IMR-90 (cell line): Measurements from ENCODE around the gene NLRP1. TPM values are rescaled to one million over a fixed set of nuclear protein-coding genes. Genes with fewer than 3 reads are reported as not detected.

ENCODE experiments used
- ATAC-seq: fragments of 200-7000 bp; cut with Tn5 transposase; 2 replicates; pipeline ENCODE4 v1.9.1; 2020; ENCODE audit warnings: low read depth, mild to moderate bottlenecking, moderate library complexity
- BruUV-seq: library from RNA; stranded (reverse); fragments of 400-500 nt; replicated peaks from 2 replicates; lab custom pipeline; 2021; lab: Mats Ljungman, UMichigan
- CTCF ChIA-PET: fragments of 300-600 bp; formaldehyde crosslinking; extraction: SDS; loops from one replicate; lab custom pipeline; 2021; ENCODE audit warnings: antibody characterized with exemption; lab: Yijun Ruan, JAX
- POLR2A ChIA-PET: fragments of 300-600 bp; sonication (Branson Sonifier 250); formaldehyde crosslinking; loops from one replicate; lab custom pipeline; 2022; ENCODE audit warnings: antibody characterized with exemption; ENCODE audit not compliant: unreplicated experiment; lab: Charles Lee
- DNase-seq: peaks from one replicate; pipeline ENCODE4 v3.0.0; 2013
- H2AFZ ChIP-seq: replicated peaks from 2 replicates; pipeline ENCODE3; 2013; ENCODE audit warnings: low read length, mild to moderate bottlenecking; ENCODE audit not compliant: poor library complexity
- H2AK5ac ChIP-seq: 2 replicates; pipeline ENCODE4 v1.6.1; 2013; ENCODE audit warnings: low read depth, low read length, inconsistent platforms
- H2AK9ac ChIP-seq: replicated peaks from 2 replicates; pipeline ENCODE3; 2013; ENCODE audit warnings: mild to moderate bottlenecking, low read depth, low read length, moderate library complexity; ENCODE audit not compliant: poor library complexity
- H2BK120ac ChIP-seq: 2 replicates; pipeline ENCODE4 v1.6.1; 2013; ENCODE audit warnings: low read depth, low read length, inconsistent platforms
- H2BK15ac ChIP-seq: 3 replicates; pipeline ENCODE4 v1.6.1; 2013; ENCODE audit warnings: low read depth, low read length, inconsistent platforms
- H2BK20ac ChIP-seq: 2 replicates; pipeline ENCODE4 v1.6.1; 2013; ENCODE audit warnings: low read depth, mild to moderate bottlenecking, inconsistent platforms, low read length, moderate library complexity
- H2BK5ac ChIP-seq: 2 replicates; pipeline ENCODE4 v1.6.1; 2013; ENCODE audit warnings: mild to moderate bottlenecking, low read depth, low read length, inconsistent platforms; ENCODE audit not compliant: poor library complexity, severe bottlenecking
- H3K14ac ChIP-seq: replicated peaks from 2 replicates; pipeline ENCODE4 v1.6.1; 2013; ENCODE audit warnings: low read depth, low read length, inconsistent platforms
- H3K18ac ChIP-seq: 2 replicates; pipeline ENCODE4 v1.6.1; 2013; ENCODE audit warnings: low read depth, low read length, control low read depth
- H3K23ac ChIP-seq: 2 replicates; pipeline ENCODE4 v1.6.1; 2013; ENCODE audit warnings: low read depth, low read length, inconsistent platforms
- H3K27ac ChIP-seq: 2 replicates; pipeline ENCODE4 v1.5.1; 2013; ENCODE audit warnings: mild to moderate bottlenecking, control low read depth, low read length; ENCODE audit not compliant: insufficient read depth
- H3K27me3 ChIP-seq: 2 replicates; pipeline ENCODE4 v1.6.1; 2013; ENCODE audit warnings: low read length; ENCODE audit not compliant: control insufficient read depth, insufficient read depth
- H3K36me3 ChIP-seq: 2 replicates; pipeline ENCODE4 v1.6.1; 2013; ENCODE audit warnings: low read length, mixed read lengths; ENCODE audit not compliant: control insufficient read depth, insufficient read depth
- H3K4ac ChIP-seq: 2 replicates; pipeline ENCODE4 v1.6.1; 2013; ENCODE audit warnings: low read depth, low read length, inconsistent platforms
- H3K4me1 ChIP-seq: 2 replicates; pipeline ENCODE4 v1.6.1; 2013; ENCODE audit warnings: low read length, mixed read lengths; ENCODE audit not compliant: control insufficient read depth, insufficient read depth
- H3K4me2 ChIP-seq: 2 replicates; pipeline ENCODE4 v1.6.1; 2013; ENCODE audit warnings: low read depth, mild to moderate bottlenecking, control low read depth, low read length, moderate library complexity
- H3K4me3 ChIP-seq: 2 replicates; pipeline ENCODE4 v1.5.1; 2013; ENCODE audit warnings: low read depth, mild to moderate bottlenecking, control low read depth, low read length, moderate library complexity; ENCODE audit not compliant: insufficient read depth
- H3K56ac ChIP-seq: 2 replicates; pipeline ENCODE4 v1.6.1; 2013; ENCODE audit warnings: low read length, inconsistent platforms; ENCODE audit not compliant: insufficient read depth; ENCODE audit errors: extremely low read depth
- H3K79me1 ChIP-seq, 2 experiments: 2 replicates each; pipeline ENCODE4 v1.6.1; 2013; ENCODE audit warnings: low read length in 2 of 2, inconsistent platforms in 1 of 2, low read depth in 1 of 2
- H3K9ac ChIP-seq: 2 replicates; pipeline ENCODE4 v1.6.1; 2013; ENCODE audit warnings: low read depth, low read length, control low read depth
- H3K9me1 ChIP-seq: 2 replicates; pipeline ENCODE4 v1.6.1; 2013; ENCODE audit warnings: low read length, inconsistent platforms; ENCODE audit not compliant: insufficient read depth
- H3K9me3 ChIP-seq: 2 replicates; pipeline ENCODE4 v1.6.1; 2013; ENCODE audit warnings: low read length; ENCODE audit not compliant: control insufficient read depth, insufficient read depth
- H4K20me1 ChIP-seq: 2 replicates; pipeline ENCODE4 v1.6.1; 2013; ENCODE audit warnings: low read length, inconsistent platforms; ENCODE audit not compliant: insufficient read depth
- H4K5ac ChIP-seq: 2 replicates; pipeline ENCODE4 v1.6.1; 2013; ENCODE audit warnings: mild to moderate bottlenecking, low read depth, low read length, control low read depth
- H4K8ac ChIP-seq, 2 experiments: 2 replicates each; pipeline ENCODE4 v1.6.1; 2013; ENCODE audit warnings: low read depth in 2 of 2, low read length in 2 of 2, control low read depth in 1 of 2, inconsistent platforms in 1 of 2
- H4K91ac ChIP-seq: 2 replicates; pipeline ENCODE4 v1.6.1; 2013; ENCODE audit warnings: low read depth, low read length, inconsistent platforms; ENCODE audit not compliant: insufficient read depth
- WGBS, 2 experiments: methylation state at CpG; one replicate each; pipeline versions ENCODE4 v1.1.5 to v1.1.7; 2013; ENCODE audit warnings: missing lambda C conversion rate in 2 of 2; ENCODE audit not compliant: insufficient read length in 1 of 2; ENCODE audit errors: extremely low coverage in 2 of 2; 5-methylcytosine and 5-hydroxymethylcytosine counted together
- dilution Hi-C: fragments of 300-500 bp; cut with HindIII; formaldehyde crosslinking; loops from one replicate; pipeline ENCODE4 v1.14.3; 2018; ENCODE audit warnings: low sequenced_read_pairs; ENCODE audit not compliant: unreplicated experiment
- in situ Hi-C: fragments of 300-500 bp; cut with MboI; formaldehyde crosslinking; loops from 3 replicates; pipeline ENCODE4 v1.14.3; 2019; ENCODE audit warnings: low sequenced_read_pairs, inconsistent platforms, mixed read lengths
- intact Hi-C: fragments of 100-400 bp; cut with micrococcal nuclease; formaldehyde crosslinking; loops from 2 replicates; pipeline ENCODE4 v1.10.0; 2022
- polyA plus RNA-seq, 3 experiments: library from polyadenylated mRNA; depleted of rRNA; stranded (reverse); fragments of >200 nt; gene quantifications; 2 replicates each; pipeline ENCODE4 v1.2.3, GENCODE V29; 2012; ENCODE audit warnings: low replicate concordance in 1 of 3
- total RNA-seq: library from RNA; depleted of rRNA; stranded (reverse); fragments of >200 nt; gene quantifications from 2 replicates; pipeline ENCODE4 v1.2.3, GENCODE V29; 2012
- TF ChIP-seq, protein P1 (sequence below): fragments of 150-350 bp; IDR thresholded peaks from 2 replicates; pipeline ENCODE4 v1.6.1; 2017; ENCODE audit warnings: mild to moderate bottlenecking, antibody characterized with exemption, low read length, low read depth

The NLRP1 gene
- total and polyA plus RNA-seq, 2 of the 4 experiments (the other 2 are of a cell fraction) = 134 to 340 TPM

- no peak overlapping the region for H4K8ac ChIP-seq
- H2BK20ac ChIP-seq = no peak overlapping the region
- H4K91ac ChIP-seq = no peak overlapping the region
- H3K9me1 ChIP-seq = no peaks in the 10 kb centered on the region
- no peak overlapping the region for H2BK120ac ChIP-seq
- in situ Hi-C loops = no loop called here
- H3K79me1 ChIP-seq = no peaks in the 10 kb centered on the region
- H3K4me2 ChIP-seq = no peak overlapping the region
- no peak overlapping the region for H3K23ac ChIP-seq
- WGBS, 2 experiments = 94% methylated on average over 3 of the region's 12 CpGs; no CpG with 5 or more reads in 1 of the 2 experiments
- dilution Hi-C loops = no loop called here
- ATAC-seq (no peak), DNase-seq (no peak)
- TF ChIP-seq, protein P1, sequence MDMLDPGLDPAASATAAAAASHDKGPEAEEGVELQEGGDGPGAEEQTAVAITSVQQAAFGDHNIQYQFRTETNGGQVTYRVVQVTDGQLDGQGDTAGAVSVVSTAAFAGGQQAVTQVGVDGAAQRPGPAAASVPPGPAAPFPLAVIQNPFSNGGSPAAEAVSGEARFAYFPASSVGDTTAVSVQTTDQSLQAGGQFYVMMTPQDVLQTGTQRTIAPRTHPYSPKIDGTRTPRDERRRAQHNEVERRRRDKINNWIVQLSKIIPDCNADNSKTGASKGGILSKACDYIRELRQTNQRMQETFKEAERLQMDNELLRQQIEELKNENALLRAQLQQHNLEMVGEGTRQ = no peak
- no peak overlapping the region for H2BK5ac ChIP-seq
- no peak overlapping the region for H3K4ac ChIP-seq
- no peak overlapping the region for H2AFZ ChIP-seq
- H3K27me3 ChIP-seq = peaks cover 4% of the 10 kb centered on the region
- no peak overlapping the region for H4K5ac ChIP-seq
- H3K36me3 ChIP-seq = no peaks in the 10 kb centered on the region
- no peaks in the 10 kb centered on the region for H4K20me1 ChIP-seq
- H2AK9ac ChIP-seq = no peak overlapping the region
- H3K14ac ChIP-seq = no peak overlapping the region
- no peak overlapping the region for H3K27ac ChIP-seq
- no peak overlapping the region for H2AK5ac ChIP-seq
- H2BK15ac ChIP-seq = no peak overlapping the region
- no peak overlapping the region for H3K18ac ChIP-seq
- no peaks in the 10 kb centered on the region for H3K4me1 ChIP-seq
- no peak overlapping the region for H3K56ac ChIP-seq
- H3K9me3 ChIP-seq = no peaks in the 10 kb centered on the region
- CTCF ChIA-PET = no interaction called here
- intact Hi-C loops = no loop called here
- H3K9ac ChIP-seq = no peak overlapping the region
- no TSS peak for BruUV-seq
- H3K4me3 ChIP-seq = no peak overlapping the region
- POLR2A ChIA-PET = no interaction called here
These were observed 24.2 kb upstream of the NLRP1 start for GRCh38 chr17:5608399-5609112.
